WTC11 (cell line): ENCODE results near the gene EXOC4. TPM values are rescaled to one million over a fixed set of nuclear protein-coding genes. Genes with fewer than 3 reads are reported as not detected.

Experiments used
- ATAC-seq: fragments of 200-7000 bp; cut with Tn5 transposase; 2 replicates; pipeline ENCODE4 v1.10.0; 2021; ENCODE audit warnings: mild to moderate bottlenecking, moderate library complexity
- CTCF ChIA-PET: fragments of 300-600 bp; sonication (Branson Sonifier 250); formaldehyde crosslinking; loops from one replicate; lab custom pipeline; 2021; ENCODE audit warnings: antibody characterized with exemption; lab: Charles Lee
- POLR2A ChIA-PET: fragments of 350-600 bp; sonication (Branson Sonifier 250); formaldehyde crosslinking; loops from one replicate; lab custom pipeline; 2021; ENCODE audit warnings: antibody characterized with exemption; lab: Charles Lee
- DNase-seq: peaks from one replicate; pipeline ENCODE4 v3.0.0; 2021; ENCODE audit warnings: low spot score
- H3K27ac Mint-ChIP-seq: 2 replicates; pipeline ENCODE4 v1.8.0; 2021; ENCODE audit warnings: mixed read lengths
- H3K27me3 Mint-ChIP-seq: 2 replicates; pipeline ENCODE4 v1.8.0; 2021; ENCODE audit warnings: low read depth, mild to moderate bottlenecking, moderate library complexity, mixed read lengths
- H3K36me3 Mint-ChIP-seq: 2 replicates; pipeline ENCODE4 v1.8.0; 2021; ENCODE audit warnings: mixed read lengths
- H3K4me1 Mint-ChIP-seq: 2 replicates; pipeline ENCODE4 v1.8.0; 2022; ENCODE audit warnings: mixed read lengths
- H3K4me3 Mint-ChIP-seq: 2 replicates; pipeline ENCODE4 v1.8.0; 2021; ENCODE audit warnings: mild to moderate bottlenecking, moderate library complexity, mixed read lengths
- H3K9me3 Mint-ChIP-seq: 2 replicates; pipeline ENCODE4 v1.8.0; 2021; ENCODE audit warnings: mixed read lengths
- CBFB ChIP-seq: sonication (generic); formaldehyde crosslinking; IDR thresholded peaks from 2 replicates; pipeline ENCODE4 v1.8.1; 2022; ENCODE audit warnings: mild to moderate bottlenecking, low read depth, missing genetic modification reagents
- CREB1 ChIP-seq: sonication (generic); formaldehyde crosslinking; IDR thresholded peaks from 2 replicates; pipeline ENCODE4 v1.8.0; 2023; ENCODE audit warnings: mild to moderate bottlenecking, missing genetic modification reagents
- ESRRA ChIP-seq: sonication (generic); formaldehyde crosslinking; IDR thresholded peaks from 2 replicates; pipeline ENCODE4 v1.8.1; 2022; ENCODE audit warnings: mild to moderate bottlenecking, missing genetic modification reagents, borderline replicate concordance
- FOXP1 ChIP-seq: sonication (generic); formaldehyde crosslinking; IDR thresholded peaks from 2 replicates; pipeline ENCODE4 v1.8.0; 2022; ENCODE audit warnings: missing genetic modification reagents, mild to moderate bottlenecking, moderate library complexity, borderline replicate concordance
- GABPB1 ChIP-seq: sonication (generic); formaldehyde crosslinking; IDR thresholded peaks from 2 replicates; pipeline ENCODE4 v1.8.1; 2023; ENCODE audit warnings: mild to moderate bottlenecking, missing genetic modification reagents
- JUN ChIP-seq: sonication (generic); formaldehyde crosslinking; IDR thresholded peaks from 2 replicates; pipeline ENCODE4 v1.8.0; 2023; ENCODE audit warnings: mild to moderate bottlenecking, missing genetic modification reagents
- KAT7 ChIP-seq: sonication (generic); formaldehyde crosslinking; IDR thresholded peaks from 2 replicates; pipeline ENCODE4 v1.8.1; 2023; ENCODE audit warnings: missing genetic modification reagents, mild to moderate bottlenecking, borderline replicate concordance
- SMAD3 ChIP-seq: sonication (generic); formaldehyde crosslinking; IDR thresholded peaks from 2 replicates; pipeline ENCODE4 v1.8.0; 2022; ENCODE audit warnings: missing genetic modification reagents, mild to moderate bottlenecking, borderline replicate concordance
- SMAD4 ChIP-seq: sonication (generic); formaldehyde crosslinking; IDR thresholded peaks from 2 replicates; pipeline ENCODE4 v1.8.0; 2022; ENCODE audit warnings: mild to moderate bottlenecking, missing genetic modification reagents
- ZNF423 ChIP-seq: fragments of 250-450 bp; sonication (Bioruptor Pico); IDR thresholded peaks from 2 replicates; pipeline ENCODE4 v2.1.2; 2022; ENCODE audit warnings: mild to moderate bottlenecking, moderate library complexity
- total RNA-seq: library from RNA; stranded (reverse); gene quantifications from 3 replicates; pipeline ENCODE4 v1.2.3, GENCODE V29; 2021
- TF ChIP-seq, protein P1 (sequence below): fragments of 250-450 bp; sonication (Bioruptor Pico); IDR thresholded peaks from 2 replicates; pipeline ENCODE4 v1.8.0; 2021; ENCODE audit warnings: mild to moderate bottlenecking
- TF ChIP-seq, protein P2 (sequence below): fragments of 250-450 bp; sonication (Bioruptor Pico); IDR thresholded peaks from 2 replicates; pipeline ENCODE4 v1.9.0; 2021; ENCODE audit warnings: mild to moderate bottlenecking
- TF ChIP-seq, protein P3 (sequence below): sonication (generic); formaldehyde crosslinking; IDR thresholded peaks from 2 replicates; pipeline ENCODE4 v1.8.1; 2023; ENCODE audit warnings: mild to moderate bottlenecking, moderate library complexity, missing genetic modification reagents
- TF ChIP-seq, protein P4 (sequence below): sonication (generic); formaldehyde crosslinking; IDR thresholded peaks from 2 replicates; pipeline ENCODE4 v1.8.1; 2022; ENCODE audit warnings: low read depth, missing genetic modification reagents, borderline replicate concordance
- TF ChIP-seq, protein P5 (sequence below): sonication (generic); formaldehyde crosslinking; IDR thresholded peaks from 2 replicates; pipeline ENCODE4 v1.8.0; 2022; ENCODE audit warnings: mild to moderate bottlenecking, missing genetic modification reagents
- TF ChIP-seq, protein P6 (sequence below): sonication (generic); formaldehyde crosslinking; IDR thresholded peaks from 2 replicates; pipeline ENCODE4 v1.8.1; 2023; ENCODE audit warnings: mild to moderate bottlenecking, missing genetic modification reagents
- TF ChIP-seq, protein P7 (sequence below): sonication (generic); formaldehyde crosslinking; IDR thresholded peaks from 2 replicates; pipeline ENCODE4 v1.8.0; 2022; ENCODE audit warnings: missing genetic modification reagents

Gene EXOC4
- total RNA-seq, 1 experiment from 2014 or later = 62.0 TPM

DNA sequence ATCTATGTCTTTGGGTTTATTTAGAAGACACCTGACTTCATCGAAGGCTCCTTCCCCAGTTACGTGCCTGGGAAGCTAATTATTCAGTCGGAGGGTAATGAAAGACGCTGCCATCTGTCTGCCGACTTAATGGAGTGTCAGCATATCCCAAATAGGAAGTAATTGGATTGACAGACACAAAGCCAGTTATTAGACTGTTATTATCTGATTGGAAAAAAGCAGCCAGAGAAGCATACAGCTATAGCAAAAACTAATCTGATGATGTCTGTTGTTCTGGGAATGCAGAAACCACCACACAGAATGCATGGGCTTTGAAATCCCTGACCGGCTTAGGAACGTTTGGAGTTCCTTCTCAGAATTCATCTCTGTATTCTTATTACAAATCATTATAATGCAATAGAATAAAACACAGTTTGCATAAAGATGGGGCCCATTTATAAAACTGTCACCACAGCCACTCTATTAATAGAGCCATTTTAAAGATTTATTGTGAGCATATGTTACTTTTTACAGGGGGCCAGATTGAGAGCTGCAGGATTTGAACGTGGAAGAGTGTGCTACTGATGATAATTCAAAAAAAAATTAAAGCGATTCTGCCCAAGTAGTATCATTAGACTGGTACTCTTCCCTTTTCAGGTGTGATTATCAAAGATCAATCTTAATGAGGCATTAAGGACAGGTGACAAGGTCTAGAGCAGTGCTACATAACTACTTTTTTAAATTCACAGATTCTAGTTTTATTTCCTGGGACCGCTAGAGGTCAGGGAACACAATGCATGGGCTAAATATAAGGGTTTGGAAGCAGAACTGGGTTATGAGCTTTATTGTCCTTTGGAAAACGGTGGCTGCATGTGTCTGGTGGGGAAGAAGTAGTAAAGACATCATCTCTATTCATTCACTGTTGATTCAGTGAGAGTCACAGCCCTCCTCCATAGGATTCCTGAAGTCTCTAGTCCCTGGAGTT is 544.2 kb downstream of the EXOC4 start:
- CTCF ChIA-PET = interaction anchor here (1.0 to 1.2 kb wide), 5 partner anchors 9 to 624 kb away, joined by 3 to 4 read pairs (median 3); no protein-coding TSS in a partner anchor
- Mint-ChIP-seq H3K4me3 (no peak overlapping the region), H3K36me3 (no peaks in the 10 kb centered on the region), H3K27me3 (no peaks in the 10 kb centered on the region), H3K4me1 (no peaks in the 10 kb centered on the region), H3K9me3 (no peaks in the 10 kb centered on the region), H3K27ac (no peak overlapping the region)
- POLR2A ChIA-PET = no interaction called here
- TF ChIP-seq KAT7 (no peak), GABPB1 (no peak), CBFB (CRISPR knock-in tag) (no peak), SMAD3 (CRISPR knock-in tag) (no peak), CREB1 (CRISPR knock-in tag) (no peak), ESRRA (CRISPR knock-in tag) (no peak), JUN (no peak), ZNF423 (CRISPR knock-in tag) (no peak), FOXP1 (no peak), SMAD4 (CRISPR knock-in tag) (no peak)
- TF ChIP-seq, protein P1, sequence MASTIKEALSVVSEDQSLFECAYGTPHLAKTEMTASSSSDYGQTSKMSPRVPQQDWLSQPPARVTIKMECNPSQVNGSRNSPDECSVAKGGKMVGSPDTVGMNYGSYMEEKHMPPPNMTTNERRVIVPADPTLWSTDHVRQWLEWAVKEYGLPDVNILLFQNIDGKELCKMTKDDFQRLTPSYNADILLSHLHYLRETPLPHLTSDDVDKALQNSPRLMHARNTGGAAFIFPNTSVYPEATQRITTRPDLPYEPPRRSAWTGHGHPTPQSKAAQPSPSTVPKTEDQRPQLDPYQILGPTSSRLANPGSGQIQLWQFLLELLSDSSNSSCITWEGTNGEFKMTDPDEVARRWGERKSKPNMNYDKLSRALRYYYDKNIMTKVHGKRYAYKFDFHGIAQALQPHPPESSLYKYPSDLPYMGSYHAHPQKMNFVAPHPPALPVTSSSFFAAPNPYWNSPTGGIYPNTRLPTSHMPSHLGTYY (CRISPR knock-in tag) = no peak
- TF ChIP-seq, protein P2, sequence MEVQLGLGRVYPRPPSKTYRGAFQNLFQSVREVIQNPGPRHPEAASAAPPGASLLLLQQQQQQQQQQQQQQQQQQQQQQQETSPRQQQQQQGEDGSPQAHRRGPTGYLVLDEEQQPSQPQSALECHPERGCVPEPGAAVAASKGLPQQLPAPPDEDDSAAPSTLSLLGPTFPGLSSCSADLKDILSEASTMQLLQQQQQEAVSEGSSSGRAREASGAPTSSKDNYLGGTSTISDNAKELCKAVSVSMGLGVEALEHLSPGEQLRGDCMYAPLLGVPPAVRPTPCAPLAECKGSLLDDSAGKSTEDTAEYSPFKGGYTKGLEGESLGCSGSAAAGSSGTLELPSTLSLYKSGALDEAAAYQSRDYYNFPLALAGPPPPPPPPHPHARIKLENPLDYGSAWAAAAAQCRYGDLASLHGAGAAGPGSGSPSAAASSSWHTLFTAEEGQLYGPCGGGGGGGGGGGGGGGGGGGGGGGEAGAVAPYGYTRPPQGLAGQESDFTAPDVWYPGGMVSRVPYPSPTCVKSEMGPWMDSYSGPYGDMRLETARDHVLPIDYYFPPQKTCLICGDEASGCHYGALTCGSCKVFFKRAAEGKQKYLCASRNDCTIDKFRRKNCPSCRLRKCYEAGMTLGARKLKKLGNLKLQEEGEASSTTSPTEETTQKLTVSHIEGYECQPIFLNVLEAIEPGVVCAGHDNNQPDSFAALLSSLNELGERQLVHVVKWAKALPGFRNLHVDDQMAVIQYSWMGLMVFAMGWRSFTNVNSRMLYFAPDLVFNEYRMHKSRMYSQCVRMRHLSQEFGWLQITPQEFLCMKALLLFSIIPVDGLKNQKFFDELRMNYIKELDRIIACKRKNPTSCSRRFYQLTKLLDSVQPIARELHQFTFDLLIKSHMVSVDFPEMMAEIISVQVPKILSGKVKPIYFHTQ (CRISPR knock-in tag) = no peak
- TF ChIP-seq, protein P3, sequence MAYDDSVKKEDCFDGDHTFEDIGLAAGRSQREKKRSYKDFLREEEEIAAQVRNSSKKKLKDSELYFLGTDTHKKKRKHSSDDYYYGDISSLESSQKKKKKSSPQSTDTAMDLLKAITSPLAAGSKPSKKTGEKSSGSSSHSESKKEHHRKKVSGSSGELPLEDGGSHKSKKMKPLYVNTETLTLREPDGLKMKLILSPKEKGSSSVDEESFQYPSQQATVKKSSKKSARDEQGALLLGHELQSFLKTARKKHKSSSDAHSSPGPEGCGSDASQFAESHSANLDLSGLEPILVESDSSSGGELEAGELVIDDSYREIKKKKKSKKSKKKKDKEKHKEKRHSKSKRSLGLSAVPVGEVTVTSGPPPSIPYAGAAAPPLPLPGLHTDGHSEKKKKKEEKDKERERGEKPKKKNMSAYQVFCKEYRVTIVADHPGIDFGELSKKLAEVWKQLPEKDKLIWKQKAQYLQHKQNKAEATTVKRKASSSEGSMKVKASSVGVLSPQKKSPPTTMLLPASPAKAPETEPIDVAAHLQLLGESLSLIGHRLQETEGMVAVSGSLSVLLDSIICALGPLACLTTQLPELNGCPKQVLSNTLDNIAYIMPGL = no peak
- TF ChIP-seq, protein P4, sequence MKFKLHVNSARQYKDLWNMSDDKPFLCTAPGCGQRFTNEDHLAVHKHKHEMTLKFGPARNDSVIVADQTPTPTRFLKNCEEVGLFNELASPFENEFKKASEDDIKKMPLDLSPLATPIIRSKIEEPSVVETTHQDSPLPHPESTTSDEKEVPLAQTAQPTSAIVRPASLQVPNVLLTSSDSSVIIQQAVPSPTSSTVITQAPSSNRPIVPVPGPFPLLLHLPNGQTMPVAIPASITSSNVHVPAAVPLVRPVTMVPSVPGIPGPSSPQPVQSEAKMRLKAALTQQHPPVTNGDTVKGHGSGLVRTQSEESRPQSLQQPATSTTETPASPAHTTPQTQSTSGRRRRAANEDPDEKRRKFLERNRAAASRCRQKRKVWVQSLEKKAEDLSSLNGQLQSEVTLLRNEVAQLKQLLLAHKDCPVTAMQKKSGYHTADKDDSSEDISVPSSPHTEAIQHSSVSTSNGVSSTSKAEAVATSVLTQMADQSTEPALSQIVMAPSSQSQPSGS (CRISPR knock-in tag) = no peak
- TF ChIP-seq, protein P5, sequence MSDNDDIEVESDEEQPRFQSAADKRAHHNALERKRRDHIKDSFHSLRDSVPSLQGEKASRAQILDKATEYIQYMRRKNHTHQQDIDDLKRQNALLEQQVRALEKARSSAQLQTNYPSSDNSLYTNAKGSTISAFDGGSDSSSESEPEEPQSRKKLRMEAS (CRISPR knock-in tag) = no peak
- TF ChIP-seq, protein P6, sequence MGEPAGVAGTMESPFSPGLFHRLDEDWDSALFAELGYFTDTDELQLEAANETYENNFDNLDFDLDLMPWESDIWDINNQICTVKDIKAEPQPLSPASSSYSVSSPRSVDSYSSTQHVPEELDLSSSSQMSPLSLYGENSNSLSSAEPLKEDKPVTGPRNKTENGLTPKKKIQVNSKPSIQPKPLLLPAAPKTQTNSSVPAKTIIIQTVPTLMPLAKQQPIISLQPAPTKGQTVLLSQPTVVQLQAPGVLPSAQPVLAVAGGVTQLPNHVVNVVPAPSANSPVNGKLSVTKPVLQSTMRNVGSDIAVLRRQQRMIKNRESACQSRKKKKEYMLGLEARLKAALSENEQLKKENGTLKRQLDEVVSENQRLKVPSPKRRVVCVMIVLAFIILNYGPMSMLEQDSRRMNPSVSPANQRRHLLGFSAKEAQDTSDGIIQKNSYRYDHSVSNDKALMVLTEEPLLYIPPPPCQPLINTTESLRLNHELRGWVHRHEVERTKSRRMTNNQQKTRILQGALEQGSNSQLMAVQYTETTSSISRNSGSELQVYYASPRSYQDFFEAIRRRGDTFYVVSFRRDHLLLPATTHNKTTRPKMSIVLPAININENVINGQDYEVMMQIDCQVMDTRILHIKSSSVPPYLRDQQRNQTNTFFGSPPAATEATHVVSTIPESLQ = no peak
- TF ChIP-seq, protein P7, sequence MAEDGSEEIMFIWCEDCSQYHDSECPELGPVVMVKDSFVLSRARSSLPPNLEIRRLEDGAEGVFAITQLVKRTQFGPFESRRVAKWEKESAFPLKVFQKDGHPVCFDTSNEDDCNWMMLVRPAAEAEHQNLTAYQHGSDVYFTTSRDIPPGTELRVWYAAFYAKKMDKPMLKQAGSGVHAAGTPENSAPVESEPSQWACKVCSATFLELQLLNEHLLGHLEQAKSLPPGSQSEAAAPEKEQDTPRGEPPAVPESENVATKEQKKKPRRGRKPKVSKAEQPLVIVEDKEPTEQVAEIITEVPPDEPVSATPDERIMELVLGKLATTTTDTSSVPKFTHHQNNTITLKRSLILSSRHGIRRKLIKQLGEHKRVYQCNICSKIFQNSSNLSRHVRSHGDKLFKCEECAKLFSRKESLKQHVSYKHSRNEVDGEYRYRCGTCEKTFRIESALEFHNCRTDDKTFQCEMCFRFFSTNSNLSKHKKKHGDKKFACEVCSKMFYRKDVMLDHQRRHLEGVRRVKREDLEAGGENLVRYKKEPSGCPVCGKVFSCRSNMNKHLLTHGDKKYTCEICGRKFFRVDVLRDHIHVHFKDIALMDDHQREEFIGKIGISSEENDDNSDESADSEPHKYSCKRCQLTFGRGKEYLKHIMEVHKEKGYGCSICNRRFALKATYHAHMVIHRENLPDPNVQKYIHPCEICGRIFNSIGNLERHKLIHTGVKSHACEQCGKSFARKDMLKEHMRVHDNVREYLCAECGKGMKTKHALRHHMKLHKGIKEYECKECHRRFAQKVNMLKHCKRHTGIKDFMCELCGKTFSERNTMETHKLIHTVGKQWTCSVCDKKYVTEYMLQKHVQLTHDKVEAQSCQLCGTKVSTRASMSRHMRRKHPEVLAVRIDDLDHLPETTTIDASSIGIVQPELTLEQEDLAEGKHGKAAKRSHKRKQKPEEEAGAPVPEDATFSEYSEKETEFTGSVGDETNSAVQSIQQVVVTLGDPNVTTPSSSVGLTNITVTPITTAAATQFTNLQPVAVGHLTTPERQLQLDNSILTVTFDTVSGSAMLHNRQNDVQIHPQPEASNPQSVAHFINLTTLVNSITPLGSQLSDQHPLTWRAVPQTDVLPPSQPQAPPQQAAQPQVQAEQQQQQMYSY = no peak
- DNase-seq (no peak), ATAC-seq (no peak)
